ENCODE measurements around the gene ANKS1A. TPM values are rescaled to one million over a fixed set of nuclear protein-coding genes. Genes with fewer than 3 reads are reported as not detected.

The ANKS1A gene
- total RNA-seq, 1 donor, result 7.2 TPM

- Histone ChIP-seq H3K4me3 (ENCODE audit: insufficient read depth, low read length) (no peak overlapping the region), H3K79me2 (ENCODE audit: insufficient read depth, low read length) (peaks cover 47% of the 10 kb centered on the region), H2AFZ (ENCODE audit: low read length) (no peak overlapping the region), H3K27me3 (ENCODE audit: insufficient read depth, low read length) (no peaks in the 10 kb centered on the region), H3K36me3 (ENCODE audit: insufficient read depth, low read length) (no peaks in the 10 kb centered on the region), H3K4me1 (ENCODE audit: insufficient read depth, low read length) (peaks cover 5% of the 10 kb centered on the region), H3K27ac (ENCODE audit: low read depth, low read length) (no peak overlapping the region), H4K20me1 (ENCODE audit: insufficient read depth, low read length) (peaks cover 45% of the 10 kb centered on the region), H3K4me2 (ENCODE audit: insufficient read depth, low read length) (no peak overlapping the region), H3K9me3 (ENCODE audit: low read depth, low read length) (no peaks in the 10 kb centered on the region)
- TF ChIP-seq CTCF (IDR thresholded peaks at IDR 0.05; ENCODE audit: extremely low read depth, low read depth, low read length), result no peak
- no peak for DNase-seq (ENCODE audit: insufficient read length, low spot score, missing footprints)
Measured at GRCh38 chr6:34904990-34905613, 16.0 kb downstream of the ANKS1A start.

- Histone ChIP-seq H4K20me1 (ENCODE audit: insufficient read depth, low read length) (peaks cover 42% of the 10 kb centered on the region), H2AFZ (ENCODE audit: low read length) (no peak overlapping the region), H3K4me1 (ENCODE audit: insufficient read depth, low read length) (peaks cover under 1% of the 10 kb centered on the region), H3K9me3 (ENCODE audit: low read depth, low read length) (no peaks in the 10 kb centered on the region), H3K27ac (ENCODE audit: low read depth, low read length) (no peak overlapping the region), H3K4me3 (ENCODE audit: insufficient read depth, low read length) (no peak overlapping the region), H3K4me2 (ENCODE audit: insufficient read depth, low read length) (no peak overlapping the region), H3K27me3 (ENCODE audit: insufficient read depth, low read length) (no peaks in the 10 kb centered on the region), H3K79me2 (ENCODE audit: insufficient read depth, low read length) (peaks cover 52% of the 10 kb centered on the region), H3K36me3 (ENCODE audit: insufficient read depth, low read length) (no peaks in the 10 kb centered on the region)
- no peak for DNase-seq (ENCODE audit: insufficient read length, low spot score, missing footprints)
- no peak for TF ChIP-seq CTCF (IDR thresholded peaks at IDR 0.05; ENCODE audit: extremely low read depth, low read depth, low read length)
Measured at GRCh38 chr6:34906826-34907225, 17.8 kb downstream of the ANKS1A start.

- TF ChIP-seq CTCF (IDR thresholded peaks at IDR 0.05; ENCODE audit: extremely low read depth, low read depth, low read length), result no peak
- Histone ChIP-seq H2AFZ (ENCODE audit: low read length) (no peak overlapping the region), H3K27ac (ENCODE audit: low read depth, low read length) (no peak overlapping the region), H3K79me2 (ENCODE audit: insufficient read depth, low read length) (peaks cover 58% of the 10 kb centered on the region), H3K36me3 (ENCODE audit: insufficient read depth, low read length) (no peaks in the 10 kb centered on the region), H3K9me3 (ENCODE audit: low read depth, low read length) (no peaks in the 10 kb centered on the region), H3K27me3 (ENCODE audit: insufficient read depth, low read length) (no peaks in the 10 kb centered on the region), H3K4me3 (ENCODE audit: insufficient read depth, low read length) (no peak overlapping the region), H3K4me1 (ENCODE audit: insufficient read depth, low read length) (peaks cover 10% of the 10 kb centered on the region), H3K4me2 (ENCODE audit: insufficient read depth, low read length) (no peak overlapping the region), H4K20me1 (ENCODE audit: insufficient read depth, low read length) (peaks cover 49% of the 10 kb centered on the region)
- DNase-seq (ENCODE audit: insufficient read length, low spot score, missing footprints), result no peak
Measured at GRCh38 chr6:34908194-34908593, 19.1 kb downstream of the ANKS1A start.

- Histone ChIP-seq H3K27ac (ENCODE audit: low read depth, low read length) (no peak overlapping the region), H3K79me2 (ENCODE audit: insufficient read depth, low read length) (peaks cover 58% of the 10 kb centered on the region), H4K20me1 (ENCODE audit: insufficient read depth, low read length) (peaks cover 51% of the 10 kb centered on the region), H3K27me3 (ENCODE audit: insufficient read depth, low read length) (no peaks in the 10 kb centered on the region), H2AFZ (ENCODE audit: low read length) (no peak overlapping the region), H3K9me3 (ENCODE audit: low read depth, low read length) (no peaks in the 10 kb centered on the region), H3K36me3 (ENCODE audit: insufficient read depth, low read length) (no peaks in the 10 kb centered on the region), H3K4me3 (ENCODE audit: insufficient read depth, low read length) (no peak overlapping the region), H3K4me2 (ENCODE audit: insufficient read depth, low read length) (no peak overlapping the region), H3K4me1 (ENCODE audit: insufficient read depth, low read length) (peaks cover 16% of the 10 kb centered on the region)
- no peak for TF ChIP-seq CTCF (IDR thresholded peaks at IDR 0.05; ENCODE audit: extremely low read depth, low read depth, low read length)
- no peak for DNase-seq (ENCODE audit: insufficient read length, low spot score, missing footprints)
Measured at GRCh38 chr6:34909320-34909883, 20.3 kb downstream of the ANKS1A start.

Measured in osteoblast (primary cell).